Stomach (tissue), 9 donors: Measurements from ENCODE around the gene PVR. TPM values are rescaled to one million over a fixed set of nuclear protein-coding genes. Genes with fewer than 3 reads are reported as not detected.

ENCODE experiments used
- DNase-seq, 2 donors: peaks; one replicate each; pipeline versions ENCODE4 v3.0.0 to v3.0.0-alpha.2; 2013 to 2019
- H3K27ac ChIP-seq, 5 donors: fragments of 200-600 bp in 4 of 5; sonication (generic) in 4 of 5; one replicate each; pipeline ENCODE4 v1.5.1; 2013 to 2019; ENCODE audit warnings: mild to moderate bottlenecking in 1 of 5, moderate library complexity in 1 of 5
- H3K27me3 ChIP-seq, 3 donors: fragments of 200-600 bp; sonication (generic); one replicate each; pipeline ENCODE4 v1.5.1; 2017 to 2019; ENCODE audit warnings: mixed run types in 1 of 3
- H3K36me3 ChIP-seq, 4 donors: fragments of 200-600 bp; sonication (generic); 1 replicate in 3 of 4; 2 replicates in 1 of 4; pipeline ENCODE4 v1.5.1; 2016 to 2019
- H3K4me1 ChIP-seq, 4 donors: fragments of 200-600 bp; sonication (generic); one replicate each; pipeline ENCODE4 v1.5.1; 2016 to 2019
- H3K4me3 ChIP-seq, 4 donors: fragments of 200-600 bp; sonication (generic) in 3 of 4; one replicate each; pipeline ENCODE4 v1.5.1; 2016 to 2019; ENCODE audit warnings: mild to moderate bottlenecking in 1 of 4
- H3K9me3 ChIP-seq, 4 donors: fragments of 200-600 bp; sonication (generic); one replicate each; pipeline ENCODE4 v1.5.1; 2016 to 2019
- CTCF ChIP-seq, 7 experiments: fragments of 450-650 bp in 4 of 7; fragments of 200-600 bp in 3 of 7; sonication (generic) in 3 of 7; IDR thresholded peaks; one replicate each; pipeline ENCODE4 v1.5.1; 2016 to 2019; ENCODE audit warnings: antibody characterized with exemption in 7 of 7, control low read depth in 2 of 7, mild to moderate bottlenecking in 1 of 7
- EP300 ChIP-seq: sonication (generic); formaldehyde crosslinking; IDR thresholded peaks from one replicate; pipeline ENCODE4 v1.6.1; 2017; ENCODE audit warnings: antibody characterized with exemption
- POLR2A ChIP-seq, 4 donors: fragments of 450-650 bp; IDR thresholded peaks; one replicate each; pipeline ENCODE4 v1.6.1; 2016; ENCODE audit warnings: antibody characterized with exemption in 4 of 4, control low read depth in 2 of 4, mild to moderate bottlenecking in 1 of 4, moderate library complexity in 1 of 4
- POLR2AphosphoS5 ChIP-seq, 3 donors: sonication (generic); formaldehyde crosslinking; IDR thresholded peaks; one replicate each; pipeline ENCODE4 v1.6.1; 2016; ENCODE audit warnings: antibody characterized with exemption in 3 of 3
- WGBS, 5 donors: extraction: QIAGEN DNeasy Blood & Tissue Kit in 3 of 5; methylation state at CpG; one replicate each; pipeline versions ENCODE4 v1.1.5 to v1.1.7; 2013 to 2018; 5-methylcytosine and 5-hydroxymethylcytosine counted together
- intact Hi-C: fragments of 100-400 bp; cut with DNase I; formaldehyde crosslinking; loops from one replicate; pipeline ENCODE4 v1.15.1; 2023; ENCODE audit warnings: low total_unique reads
- polyA plus RNA-seq, 3 donors: library from polyadenylated mRNA; stranded (reverse); fragments of 200-250 nt; gene quantifications; one replicate each; pipeline ENCODE4 v1.2.3, GENCODE V29; 2013
- total RNA-seq, 5 donors: library from RNA; depleted of rRNA; stranded (reverse); fragments of >200 nt; gene quantifications; one replicate each; pipeline versions ENCODE4 v1.1.0 to v1.2.3, GENCODE V29; 2014 to 2016
- donor health status: healthy with polysubstance abuse.
- donor health status: Bipolar disorder and iron deficiency.
- donor health status: healthy.

Gene PVR
- total and polyA plus RNA-seq, 8 donors: 4.9 to 80.8 (median 33.7) TPM

GRCh38 chr19:44646049-44646416 is 2.3 kb downstream of the PVR start:
- no peak for DNase-seq
- intact Hi-C loops: no loop called here
- H3K36me3 ChIP-seq: peaks cover 20 to 42% (median 36%) of the 10 kb centered on the region in 4 donors
- H3K9me3 ChIP-seq: no peaks in the 10 kb centered on the region
- no peak for TF ChIP-seq POLR2A (IDR thresholded peaks at IDR 0.05)
- no peak for TF ChIP-seq POLR2AphosphoS5 (IDR thresholded peaks at IDR 0.05)
- 90 to 96% (median 93%) methylated on average over 3 of the region's 3 CpGs for WGBS, 5 donors
- H3K27ac ChIP-seq: peak overlapping the region in 1 of 5 donors; percentile 29
- peaks cover 0 to 53% (median 47%) of the 10 kb centered on the region in 4 donors for H3K4me1 ChIP-seq
- H3K4me3 ChIP-seq: no peak overlapping the region
- H3K27me3 ChIP-seq: no peaks in the 10 kb centered on the region

- H3K36me3 ChIP-seq: peaks cover 31 to 54% (median 47%) of the 10 kb centered on the region in 4 donors
- H3K4me1 ChIP-seq: peaks cover 0 to 53% (median 47%) of the 10 kb centered on the region in 4 donors
- DNase-seq: no peak
- no peaks in the 10 kb centered on the region for H3K9me3 ChIP-seq
- 77 to 93% (median 84%) methylated on average over 18 to 31 of the region's 31 CpGs for WGBS, 5 donors
- H3K27ac ChIP-seq: peak overlapping the region in 2 of 5 donors; percentile 8 to 11
- no peak for TF ChIP-seq POLR2A (IDR thresholded peaks at IDR 0.05)
- no peak for TF ChIP-seq CTCF (IDR thresholded peaks at IDR 0.05)
- no peak for TF ChIP-seq EP300
- no peak for TF ChIP-seq POLR2AphosphoS5 (IDR thresholded peaks at IDR 0.05)
- intact Hi-C loops: no loop called here
- no peaks in the 10 kb centered on the region for H3K27me3 ChIP-seq
- H3K4me3 ChIP-seq: no peak overlapping the region
Observed at GRCh38 chr19:44647144-44647543, 3.4 kb downstream of the PVR start.

DNA sequence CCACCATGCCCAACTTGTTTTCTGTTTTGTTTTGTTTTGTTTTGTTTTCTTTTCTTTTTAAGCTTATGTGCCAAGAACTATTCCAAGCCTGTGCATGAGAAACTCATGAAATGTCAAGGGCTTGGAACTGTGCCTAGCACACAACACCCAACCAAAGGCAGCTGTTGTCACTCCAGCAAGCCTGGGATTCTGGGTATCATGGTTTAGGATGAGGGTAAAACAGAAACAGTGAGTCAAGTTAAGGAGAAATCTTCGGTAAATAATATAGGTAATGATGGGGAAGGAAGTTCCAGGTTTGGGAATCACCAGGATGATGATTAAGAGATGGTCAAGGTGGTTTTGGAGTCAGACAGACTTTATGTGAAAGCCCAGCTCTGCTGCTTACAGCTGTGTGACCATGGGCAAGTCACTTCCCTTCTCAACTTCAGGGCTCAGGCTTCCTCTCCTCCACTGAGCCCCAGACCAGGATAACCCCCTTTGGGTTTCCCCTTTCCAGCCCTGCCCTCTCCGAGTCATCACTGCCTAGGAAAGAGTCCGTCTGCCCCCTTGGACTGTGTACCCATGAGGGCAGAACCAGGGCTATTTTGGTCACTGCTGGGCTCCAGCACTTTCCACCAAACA is 5.0 kb downstream of the PVR start:
- Histone ChIP-seq H3K27me3 (no peaks in the 10 kb centered on the region), H3K4me3 (no peak overlapping the region), H3K27ac (peak overlapping the region in 3 of 5 donors; percentile 7 to 34 (median 20)), H3K4me1 (peaks cover 0 to 47% (median 41%) of the 10 kb centered on the region in 4 donors), H3K36me3 (peaks cover 39 to 70% (median 63%) of the 10 kb centered on the region in 4 donors), H3K9me3 (no peaks in the 10 kb centered on the region)
- intact Hi-C loops: no loop called here
- DNase-seq: peak in 1 of 2 donors; percentile 52
- WGBS, 5 donors: 67 to 78% (median 73%) methylated on average over 3 of the region's 3 CpGs
- TF ChIP-seq POLR2A (IDR thresholded peaks at IDR 0.05): no peak
- TF ChIP-seq POLR2AphosphoS5 (IDR thresholded peaks at IDR 0.05): peak in 1 of 3 donors; percentile 29
- TF ChIP-seq CTCF (IDR thresholded peaks at IDR 0.05): no peak

DNA sequence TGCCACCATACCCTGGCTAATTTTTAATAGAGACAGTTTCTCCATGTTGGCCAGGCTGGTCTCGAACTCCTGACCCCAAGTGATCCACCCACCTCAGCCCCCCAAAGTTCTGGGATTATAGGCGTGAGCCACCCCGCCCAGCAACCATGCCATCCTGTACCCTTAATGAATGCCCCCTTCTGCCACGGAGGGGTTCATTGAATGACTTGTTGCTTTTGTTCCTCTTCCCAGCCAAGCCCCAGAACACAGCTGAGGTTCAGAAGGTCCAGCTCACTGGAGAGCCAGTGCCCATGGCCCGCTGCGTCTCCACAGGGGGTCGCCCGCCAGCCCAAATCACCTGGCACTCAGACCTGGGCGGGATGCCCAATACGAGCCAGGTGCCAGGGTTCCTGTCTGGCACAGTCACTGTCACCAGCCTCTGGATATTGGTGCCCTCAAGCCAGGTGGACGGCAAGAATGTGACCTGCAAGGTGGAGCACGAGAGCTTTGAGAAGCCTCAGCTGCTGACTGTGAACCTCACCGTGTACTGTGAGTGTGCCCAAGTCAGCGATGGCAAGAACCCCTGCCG is 6.0 kb downstream of the PVR start:
- H3K27me3 ChIP-seq: no peaks in the 10 kb centered on the region
- H3K27ac ChIP-seq: no peak overlapping the region
- H3K4me3 ChIP-seq: no peak overlapping the region
- no peak for TF ChIP-seq POLR2A (IDR thresholded peaks at IDR 0.05)
- TF ChIP-seq CTCF (IDR thresholded peaks at IDR 0.05): no peak
- no peak for TF ChIP-seq EP300
- TF ChIP-seq POLR2AphosphoS5 (IDR thresholded peaks at IDR 0.05): no peak
- H3K4me1 ChIP-seq: peaks cover 0 to 48% (median 40%) of the 10 kb centered on the region in 4 donors
- peaks cover 41 to 79% (median 72%) of the 10 kb centered on the region in 4 donors for H3K36me3 ChIP-seq
- intact Hi-C loops: no loop called here
- DNase-seq: no peak
- H3K9me3 ChIP-seq: no peaks in the 10 kb centered on the region
- 81 to 94% (median 89%) methylated on average over 8 to 15 of the region's 15 CpGs for WGBS, 5 donors

- H3K4me3 ChIP-seq: no peak overlapping the region
- no peak for DNase-seq
- H3K27me3 ChIP-seq: no peaks in the 10 kb centered on the region
- WGBS, 5 donors: 86 to 96% (median 91%) methylated on average over 5 of the region's 5 CpGs
- peaks cover 51 to 95% (median 90%) of the 10 kb centered on the region in 4 donors for H3K36me3 ChIP-seq
- intact Hi-C loops: no loop called here
- TF ChIP-seq CTCF (IDR thresholded peaks at IDR 0.05): no peak
- no peak for TF ChIP-seq POLR2A (IDR thresholded peaks at IDR 0.05)
- no peak overlapping the region for H3K27ac ChIP-seq
- peaks cover 0 to 31% (median 14%) of the 10 kb centered on the region in 4 donors for H3K4me1 ChIP-seq
- no peaks in the 10 kb centered on the region for H3K9me3 ChIP-seq
Observed at GRCh38 chr19:44653343-44653742, 9.6 kb downstream of the PVR start.
